CD4-positive, alpha-beta T cell treated with Interleukin-4 for 4 hours (primary cell): Measurements from ENCODE around the gene TRIO.

Experiments
- DNase-seq: peaks from one replicate; pipeline ENCODE4 v3.0.0-alpha.2; 2020

TRIO gene

GRCh38 chr5:14471507-14471906, 328.4 kb downstream of the TRIO start:
- DNase-seq: no peak

- DNase-seq: no peak
Observed at GRCh38 chr5:14472986-14473567, 329.9 kb downstream of the TRIO start.

- no peak for DNase-seq
Observed at GRCh38 chr5:14475045-14475444, 331.9 kb downstream of the TRIO start.

GRCh38 chr5:14476786-14477435, 333.8 kb downstream of the TRIO start:
- no peak for DNase-seq

GRCh38 chr5:14479143-14479696, 336.1 kb downstream of the TRIO start:
- DNase-seq: no peak

- no peak for DNase-seq
Observed at GRCh38 chr5:14481349-14481748, 338.2 kb downstream of the TRIO start.

GRCh38 chr5:14482085-14482484, 338.9 kb downstream of the TRIO start:
- no peak for DNase-seq

GRCh38 chr5:14483504-14484157, 340.5 kb downstream of the TRIO start:
- no peak for DNase-seq

- DNase-seq: no peak
Observed at GRCh38 chr5:14486486-14486885, 343.3 kb downstream of the TRIO start.

GRCh38 chr5:14486996-14487896, 344.1 kb downstream of the TRIO start:
- no peak for DNase-seq

- DNase-seq: no peak
Observed at GRCh38 chr5:14487897-14488570, 344.9 kb downstream of the TRIO start.

- no peak for DNase-seq
Observed at GRCh38 chr5:14488709-14489108, 345.6 kb downstream of the TRIO start.

GRCh38 chr5:14489643-14490042, 346.5 kb downstream of the TRIO start:
- no peak for DNase-seq

- no peak for DNase-seq
Observed at GRCh38 chr5:14490309-14490711, 347.2 kb downstream of the TRIO start.

GRCh38 chr5:14491015-14491915, 348.1 kb downstream of the TRIO start:
- DNase-seq: no peak

GRCh38 chr5:14492331-14492964, 349.3 kb downstream of the TRIO start:
- no peak for DNase-seq

GRCh38 chr5:14495301-14495700, 352.2 kb downstream of the TRIO start:
- no peak for DNase-seq

GRCh38 chr5:14497311-14497710, 354.2 kb downstream of the TRIO start:
- no peak for DNase-seq

GRCh38 chr5:14501353-14502293, 358.5 kb downstream of the TRIO start:
- DNase-seq: no peak

- DNase-seq: no peak
Observed at GRCh38 chr5:14502294-14502690, 359.1 kb downstream of the TRIO start.
